ENCODE measurements around the gene COL17A1.

Gene COL17A1

DNA sequence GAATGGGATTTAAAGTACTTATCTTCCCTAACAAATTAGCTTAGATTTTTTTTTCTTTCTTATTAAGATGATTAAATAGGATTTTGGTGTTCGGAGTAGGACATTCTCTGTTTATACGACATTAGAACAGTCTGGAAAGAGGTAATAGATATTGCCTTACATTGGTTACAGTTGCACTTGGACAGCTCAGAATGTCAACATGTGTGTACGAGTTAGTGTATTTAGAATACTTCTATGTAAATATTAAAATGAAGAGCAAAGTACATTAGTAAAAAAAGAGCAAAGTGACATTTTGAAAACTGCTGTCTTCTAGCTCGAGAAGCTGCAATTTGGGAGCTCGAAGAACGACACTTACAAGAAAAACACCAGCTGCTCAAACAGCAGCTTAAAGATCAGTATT lies 67.2 kb downstream of the COL17A1 start:
- no peak for DNase-seq
- intact Hi-C loops (cut with DNase I), result no loop called here

DNA sequence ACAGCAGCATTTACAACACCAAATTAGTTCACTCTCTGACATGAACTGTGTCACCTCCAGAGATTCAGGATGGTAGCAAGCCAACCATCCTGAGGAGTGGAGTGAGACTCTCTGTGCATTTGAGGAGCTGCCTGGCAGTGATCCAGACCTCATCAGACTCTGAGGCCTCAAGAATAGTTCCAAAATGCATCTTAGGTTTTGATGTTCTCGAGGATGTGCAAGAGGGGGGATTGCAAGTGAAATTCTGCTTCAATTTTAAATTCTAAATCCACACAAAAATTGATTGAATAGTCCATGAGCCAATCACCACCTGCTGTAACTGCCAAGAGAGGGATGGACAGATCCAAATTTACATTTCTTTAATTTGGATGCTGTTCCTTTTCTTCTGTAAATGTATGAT lies 69.0 kb downstream of the COL17A1 start:
- no peak for DNase-seq
- intact Hi-C loops (cut with DNase I), result no loop called here

DNA sequence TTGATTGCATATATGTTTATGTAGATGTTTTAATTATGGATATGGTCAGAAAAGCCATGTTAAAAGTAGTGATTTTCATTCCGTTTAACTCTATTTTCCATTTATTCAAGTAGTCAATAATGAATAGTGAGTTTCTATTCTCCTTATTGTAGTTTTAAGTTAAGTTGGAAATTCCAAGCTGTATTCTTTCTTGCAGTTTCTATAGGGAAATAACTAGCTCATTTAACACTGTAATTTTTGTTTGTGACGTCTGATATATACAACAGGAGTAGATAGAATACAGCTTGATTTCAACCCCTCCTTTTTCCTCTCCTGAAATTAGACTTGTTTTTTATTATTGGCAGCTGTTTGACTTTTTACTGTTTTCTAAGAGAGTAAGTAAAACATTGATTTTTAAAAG lies 71.5 kb downstream of the COL17A1 start:
- intact Hi-C loops (cut with DNase I), result no loop called here
- no peak for DNase-seq

DNA sequence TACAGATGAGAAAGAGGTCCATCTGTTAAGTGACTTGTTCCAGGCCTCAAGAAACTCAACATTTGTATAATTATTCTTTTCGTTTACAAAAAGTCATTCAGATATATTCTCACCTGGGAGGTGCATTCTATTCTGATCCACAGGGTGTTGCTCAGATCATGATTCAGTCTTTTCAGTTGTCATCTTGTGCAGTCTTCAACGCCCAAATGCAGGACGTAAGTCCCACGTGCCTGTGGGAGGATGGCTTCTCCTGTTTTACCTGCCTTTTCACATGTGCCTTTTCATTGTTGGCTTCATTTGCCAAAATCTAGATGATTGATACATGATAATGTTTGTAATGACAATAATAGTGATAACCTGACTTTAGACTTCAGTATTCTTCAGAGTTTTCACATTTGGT lies 72.2 kb downstream of the COL17A1 start:
- intact Hi-C loops (cut with DNase I), result no loop called here
- peak in 11 of 42 donors; percentile 14 to 70 (median 48) for DNase-seq

GRCh38 chr10:104011904-104012303 lies 73.8 kb downstream of the COL17A1 start:
- intact Hi-C loops (cut with DNase I), result no loop called here
- DNase-seq, result no peak

GRCh38 chr10:104005172-104005863 lies 80.4 kb downstream of the COL17A1 start:
- no peak for DNase-seq
- intact Hi-C loops (cut with DNase I), result no loop called here

- intact Hi-C loops (cut with DNase I), result no loop called here
- no peak for DNase-seq
Measured at GRCh38 chr10:104002911-104003310, 82.8 kb downstream of the COL17A1 start.

DNA sequence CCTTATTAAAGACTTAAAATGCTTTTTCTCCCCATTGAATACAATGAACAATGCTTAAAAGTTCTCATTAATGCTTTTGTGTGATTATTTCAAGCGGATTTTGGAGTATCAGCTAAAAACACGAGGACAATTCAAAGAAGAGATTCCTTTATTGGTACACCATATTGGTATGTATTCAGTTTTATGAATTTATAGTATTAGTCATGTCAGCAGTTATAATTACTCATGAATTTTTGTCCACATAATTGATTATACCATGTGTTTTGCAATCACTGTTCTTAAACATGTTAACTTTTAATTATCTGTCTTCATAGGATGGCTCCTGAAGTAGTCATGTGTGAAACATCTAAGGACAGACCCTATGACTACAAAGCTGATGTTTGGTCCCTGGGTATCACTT lies 86.9 kb downstream of the COL17A1 start:
- intact Hi-C loops (cut with DNase I), result no loop called here
- DNase-seq, result no peak

DNA sequence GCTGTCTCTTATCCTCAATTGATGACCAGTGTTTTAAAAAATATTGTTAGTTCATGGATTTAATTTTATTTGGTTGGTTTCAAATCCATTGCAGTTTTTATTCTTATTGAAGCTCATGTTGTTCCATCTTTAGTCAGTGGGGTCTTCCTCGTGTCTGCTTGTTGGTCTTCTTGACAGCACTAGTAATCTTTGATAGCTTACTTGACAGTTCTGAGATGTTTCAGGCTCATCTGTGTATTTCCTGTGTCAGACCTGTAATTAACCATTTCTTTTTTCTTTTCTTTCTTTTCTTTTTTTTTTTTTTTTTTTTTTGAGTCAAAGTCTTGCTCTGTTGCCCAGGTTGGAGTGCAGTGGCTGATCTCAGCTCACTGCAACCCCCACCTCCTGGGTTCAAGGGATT lies 90.5 kb downstream of the COL17A1 start:
- DNase-seq, result no peak
- intact Hi-C loops (cut with DNase I), result no loop called here

DNA sequence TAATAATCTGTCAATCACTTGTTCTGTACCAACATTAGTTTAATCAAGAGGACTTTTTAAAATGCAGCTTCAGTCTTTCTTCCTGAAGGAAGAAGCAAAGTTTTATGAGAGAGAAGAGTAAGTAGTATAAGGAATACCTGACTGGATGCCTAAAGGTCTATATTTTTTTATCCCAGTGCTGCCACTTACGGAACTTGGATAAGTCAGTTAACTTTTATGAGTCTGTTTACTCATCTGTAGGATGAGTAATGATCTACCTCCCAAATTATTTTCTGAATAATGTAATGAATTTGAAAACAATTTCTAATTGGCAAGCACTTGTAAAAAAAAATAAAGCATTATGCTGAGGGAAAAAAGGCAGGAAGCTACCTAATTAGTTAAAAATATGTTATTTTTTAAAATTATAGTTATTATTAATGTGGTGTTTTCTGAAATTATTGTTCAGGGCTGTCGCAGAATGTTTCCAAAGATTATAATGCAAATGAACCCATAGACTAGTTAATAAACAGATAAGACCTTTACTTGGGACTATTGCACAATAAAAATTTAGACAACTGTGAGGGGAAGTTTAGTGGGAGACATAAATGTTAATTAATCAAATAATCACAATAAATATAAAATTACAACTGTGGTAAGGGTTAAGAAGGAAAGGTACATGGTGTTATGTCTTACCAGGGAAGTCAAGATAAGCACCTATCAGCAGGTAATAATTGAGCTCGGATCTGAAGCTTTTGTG lies 94.1 kb downstream of the COL17A1 start:
- intact Hi-C loops (cut with DNase I), result no loop called here

GRCh38 chr10:103990531-103990930 lies 95.1 kb downstream of the COL17A1 start:
- intact Hi-C loops (cut with DNase I), result no loop called here
- DNase-seq, result no peak

More for the DNA sequence above, 94.1 kb downstream of the COL17A1 start:
- DNase-seq, result no peak

DNA sequence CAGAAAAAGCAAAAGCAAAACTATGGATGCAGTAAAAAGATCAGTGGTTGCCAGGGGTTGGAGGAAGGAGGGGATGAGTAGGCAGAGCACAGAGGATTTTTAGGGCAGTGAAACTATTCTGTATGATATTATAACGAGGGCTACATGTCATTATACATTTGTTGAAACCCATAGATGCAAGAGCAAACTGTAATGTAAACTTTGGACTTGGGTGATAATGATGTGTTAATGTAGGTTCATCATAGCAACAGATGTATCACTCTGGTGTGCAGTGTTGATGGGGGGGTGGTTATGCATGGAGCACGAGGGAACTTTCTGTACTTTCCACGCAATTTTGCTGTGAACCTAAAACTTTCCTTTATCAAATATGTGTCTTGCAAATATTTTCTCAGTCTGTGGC lies 95.6 kb downstream of the COL17A1 start:
- DNase-seq, result peak in 5 of 42 donors; percentile 20 to 36 (median 28)

GRCh38 chr10:103986360-103986759 lies 99.3 kb downstream of the COL17A1 start:
- intact Hi-C loops (cut with DNase I), result no loop called here

More for the DNA sequence above, 95.6 kb downstream of the COL17A1 start:
- intact Hi-C loops (cut with DNase I), result no loop called here

GRCh38 chr10:103985726-103986125 lies 100.0 kb downstream of the COL17A1 start:
- DNase-seq, result no peak
- intact Hi-C loops (cut with DNase I), result no loop called here

More at GRCh38 chr10:103986360-103986759, 99.3 kb downstream of the COL17A1 start:
- no peak for DNase-seq

DNA sequence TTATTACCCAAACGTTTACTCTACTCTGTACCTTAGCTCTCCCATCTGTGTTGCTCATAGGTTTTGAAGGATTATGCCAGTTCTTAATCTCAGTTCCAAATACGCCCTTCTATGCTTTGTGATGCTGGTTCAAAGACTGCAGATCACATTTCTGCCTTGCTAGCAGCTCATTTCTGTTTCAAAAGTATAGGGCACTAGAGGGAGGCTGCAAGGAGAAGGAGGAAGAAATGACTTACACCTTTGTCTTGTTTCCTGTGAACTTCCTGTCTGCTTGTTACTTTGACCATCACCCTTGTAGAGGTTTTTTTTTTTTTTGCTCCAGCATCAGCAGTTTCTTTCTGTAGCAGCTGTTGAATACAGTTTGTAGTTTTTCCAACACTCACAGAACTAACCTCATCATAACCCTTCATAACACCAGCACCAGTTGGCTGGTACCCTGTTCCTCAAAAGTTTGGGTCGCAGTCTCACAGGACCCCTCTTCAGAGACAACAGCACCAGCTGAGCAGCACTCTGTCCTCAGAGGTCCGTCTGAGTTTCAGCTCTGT lies 102.2 kb downstream of the COL17A1 start:
- intact Hi-C loops (cut with DNase I), result no loop called here

DNA sequence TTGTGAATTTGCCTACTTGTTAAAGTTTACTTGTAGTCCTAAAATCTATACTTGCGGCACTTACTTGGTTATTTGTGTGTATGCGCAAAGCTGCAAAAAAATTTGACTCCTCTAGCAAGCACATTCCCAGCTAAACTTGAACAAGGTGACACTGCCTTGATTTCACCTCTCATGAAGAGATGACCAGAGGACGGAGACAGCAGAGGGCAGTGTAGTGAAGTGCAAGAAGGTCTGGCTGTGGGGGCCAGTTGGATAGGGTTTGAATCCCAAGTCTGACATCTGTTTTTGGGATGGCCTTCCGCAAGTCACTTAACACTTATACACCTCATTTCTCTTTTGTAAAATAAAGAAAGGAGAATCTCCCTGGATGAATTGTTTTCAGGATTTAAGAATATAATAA lies 103.0 kb downstream of the COL17A1 start:
- DNase-seq, result peak in 28 of 42 donors; percentile 22 to 82 (median 51)
- intact Hi-C loops (cut with DNase I), result no loop called here

More for the DNA sequence above, 102.2 kb downstream of the COL17A1 start:
- DNase-seq, result no peak
